ENCODE measurements around the gene LCNL1.

Gene LCNL1

DNA sequence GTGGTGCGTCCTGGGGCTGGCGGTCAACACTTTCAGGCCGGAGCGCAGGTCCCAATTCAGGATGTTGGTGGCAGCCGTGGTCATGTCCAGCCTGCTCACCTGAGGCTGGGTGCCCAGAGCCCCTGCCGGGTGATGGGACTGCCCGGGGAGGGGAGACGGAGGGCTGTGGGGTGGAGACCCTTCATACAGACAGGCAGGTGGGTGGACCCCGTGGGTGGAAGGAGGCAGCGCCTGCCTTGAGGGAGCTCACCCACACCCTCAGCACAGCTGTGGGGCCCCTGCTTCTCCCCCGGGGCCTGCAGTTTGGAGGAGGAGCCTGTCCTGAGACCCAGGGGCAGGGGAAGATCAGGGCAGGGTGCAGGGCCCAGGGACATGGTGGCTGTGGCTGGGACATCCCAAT, 12.4 kb upstream of the LCNL1 start:
- Histone ChIP-seq H3K9ac (ENCODE audit: low read depth, low read length) (no peak overlapping the region), H3K36me3 (ENCODE audit: insufficient read depth, low read length) (no peaks in the 10 kb centered on the region), H3K9me3 (ENCODE audit: control insufficient read depth, insufficient read depth, low read length) (no peaks in the 10 kb centered on the region), H3K4me1 (ENCODE audit: insufficient read depth, low read length) (peaks cover 7% of the 10 kb centered on the region; the same call in 1 of the 2 replicates)

DNA sequence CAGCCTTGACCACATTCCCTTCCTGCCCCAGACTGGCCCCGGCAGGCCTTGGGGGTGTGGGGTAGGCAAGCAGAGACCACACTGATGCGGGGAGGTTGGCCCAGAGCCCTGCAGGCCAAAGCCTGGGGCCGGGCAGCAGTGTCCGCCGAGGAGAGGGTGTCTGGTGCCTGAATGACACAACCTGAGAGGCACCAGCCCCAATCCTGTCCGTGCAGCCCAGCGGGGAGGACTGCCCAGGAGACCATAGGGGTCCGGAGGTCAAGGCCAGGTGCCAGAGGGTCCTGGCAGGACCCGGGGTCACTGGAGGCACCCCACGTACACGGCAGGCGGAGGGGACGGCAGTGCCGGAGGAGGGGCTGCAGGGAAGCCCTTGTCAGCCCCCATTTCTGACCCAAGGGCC, 11.0 kb upstream of the LCNL1 start:
- no peaks in the 10 kb centered on the region for H3K9me3 ChIP-seq (ENCODE audit: control insufficient read depth, insufficient read depth, low read length)
- no peak overlapping the region for H3K9ac ChIP-seq (ENCODE audit: low read depth, low read length)
- H3K36me3 ChIP-seq (ENCODE audit: insufficient read depth, low read length), result no peaks in the 10 kb centered on the region
- no peaks in the 10 kb centered on the region for H3K4me1 ChIP-seq (ENCODE audit: insufficient read depth, low read length)

GRCh38 chr9:136972335-136972734, 10.5 kb upstream of the LCNL1 start:
- Histone ChIP-seq H3K36me3 (ENCODE audit: insufficient read depth, low read length) (no peaks in the 10 kb centered on the region), H3K4me1 (ENCODE audit: insufficient read depth, low read length) (peaks cover 3% of the 10 kb centered on the region; the same call in 1 of the 2 replicates), H3K9ac (ENCODE audit: low read depth, low read length) (no peak overlapping the region)

GRCh38 chr9:136972743-136973142, 10.1 kb upstream of the LCNL1 start:
- no peak overlapping the region for H3K9ac ChIP-seq (ENCODE audit: low read depth, low read length)
- peaks cover 5% of the 10 kb centered on the region; the same call in 1 of the 2 replicates for H3K4me1 ChIP-seq (ENCODE audit: insufficient read depth, low read length)
- no peaks in the 10 kb centered on the region for H3K9me3 ChIP-seq (ENCODE audit: control insufficient read depth, insufficient read depth, low read length)
- H3K36me3 ChIP-seq (ENCODE audit: insufficient read depth, low read length), result no peaks in the 10 kb centered on the region

More at GRCh38 chr9:136972335-136972734, 10.5 kb upstream of the LCNL1 start:
- H3K9me3 ChIP-seq (ENCODE audit: control insufficient read depth, insufficient read depth, low read length), result no peaks in the 10 kb centered on the region

GRCh38 chr9:136973618-136974617, 8.9 kb upstream of the LCNL1 start:
- Histone ChIP-seq H3K9ac (ENCODE audit: low read depth, low read length) (no peak overlapping the region), H3K4me1 (ENCODE audit: insufficient read depth, low read length) (peaks cover 5% of the 10 kb centered on the region; the same call in 1 of the 2 replicates), H3K36me3 (ENCODE audit: insufficient read depth, low read length) (no peaks in the 10 kb centered on the region), H3K9me3 (ENCODE audit: control insufficient read depth, insufficient read depth, low read length) (no peaks in the 10 kb centered on the region)

- H3K4me1 ChIP-seq (ENCODE audit: insufficient read depth, low read length), result peaks cover 5% of the 10 kb centered on the region; the same call in 1 of the 2 replicates
- no peaks in the 10 kb centered on the region for H3K9me3 ChIP-seq (ENCODE audit: control insufficient read depth, insufficient read depth, low read length)
- no peaks in the 10 kb centered on the region for H3K36me3 ChIP-seq (ENCODE audit: insufficient read depth, low read length)
- H3K9ac ChIP-seq (ENCODE audit: low read depth, low read length), result no peak overlapping the region
Observed at GRCh38 chr9:136974817-136975535, 7.8 kb upstream of the LCNL1 start.

- peaks cover 5% of the 10 kb centered on the region; the same call in 1 of the 2 replicates for H3K4me1 ChIP-seq (ENCODE audit: insufficient read depth, low read length)
- H3K36me3 ChIP-seq (ENCODE audit: insufficient read depth, low read length), result no peaks in the 10 kb centered on the region
- H3K9ac ChIP-seq (ENCODE audit: low read depth, low read length), result no peak overlapping the region
- H3K9me3 ChIP-seq (ENCODE audit: control insufficient read depth, insufficient read depth, low read length), result no peaks in the 10 kb centered on the region
Observed at GRCh38 chr9:136975644-136976043, 7.1 kb upstream of the LCNL1 start.

DNA sequence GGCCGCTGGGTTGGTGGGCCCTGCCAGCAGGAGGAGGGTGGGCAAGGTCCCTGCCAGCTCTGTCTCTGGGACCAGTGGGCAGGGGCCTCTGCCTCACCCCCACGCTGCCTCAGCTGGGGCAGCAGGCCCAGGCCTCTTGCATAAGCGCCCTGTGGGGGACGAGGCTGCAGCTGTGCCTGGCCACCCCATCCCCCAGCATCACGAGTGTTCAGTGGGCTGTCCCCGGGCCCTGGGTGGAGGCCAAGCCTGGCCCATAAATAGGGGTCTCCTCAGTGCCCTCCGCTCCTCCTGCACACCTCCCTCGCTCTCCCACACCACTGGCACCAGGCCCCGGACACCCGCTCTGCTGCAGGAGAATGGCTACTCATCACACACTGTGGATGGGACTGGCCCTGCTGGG, 5.6 kb upstream of the LCNL1 start, which contains the start of gene PTGDS:
Gene PTGDS, plus strand, starts transcription at position 282 of the 400 bp plus-strand sequence. Its CDS starts 75 bp downstream, at position 357.
- Histone ChIP-seq H3K9ac (ENCODE audit: low read depth, low read length) (peak within 1 kb of the TSS; percentile 77), H3K4me1 (ENCODE audit: insufficient read depth, low read length) (peaks cover 5% of the 10 kb centered on the region; the same call in 1 of the 2 replicates), H3K9me3 (ENCODE audit: control insufficient read depth, insufficient read depth, low read length) (no peaks in the 10 kb centered on the region), H3K36me3 (ENCODE audit: insufficient read depth, low read length) (no peaks in the 10 kb centered on the region)

DNA sequence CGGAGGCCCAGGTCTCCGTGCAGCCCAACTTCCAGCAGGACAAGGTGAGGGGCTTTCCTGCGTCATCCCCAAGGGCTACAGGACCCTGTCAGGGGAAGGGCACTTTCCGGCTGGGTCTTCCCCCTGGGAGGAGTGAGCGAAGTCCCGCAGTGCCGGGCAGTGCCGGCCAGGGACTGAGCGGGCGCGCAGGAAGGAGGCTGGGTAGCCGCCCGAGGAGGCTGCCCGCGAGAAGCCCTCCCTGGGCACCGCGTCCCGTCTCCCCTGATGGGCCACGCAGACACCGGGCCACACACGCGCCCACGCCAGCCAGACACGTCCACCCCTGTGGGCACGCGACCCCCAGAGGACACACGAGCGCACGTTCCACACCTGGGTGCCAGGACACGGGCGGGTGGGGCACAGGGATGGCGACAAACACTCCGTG, 5.1 kb upstream of the LCNL1 start:
- H3K36me3 ChIP-seq (ENCODE audit: insufficient read depth, low read length), result no peaks in the 10 kb centered on the region
- peak overlapping the region; percentile 77 for H3K9ac ChIP-seq (ENCODE audit: low read depth, low read length)
- no peaks in the 10 kb centered on the region for H3K9me3 ChIP-seq (ENCODE audit: control insufficient read depth, insufficient read depth, low read length)
- H3K4me1 ChIP-seq (ENCODE audit: insufficient read depth, low read length), result peaks cover 5% of the 10 kb centered on the region; the same call in 1 of the 2 replicates

GRCh38 chr9:136978073-136978864, 4.5 kb upstream of the LCNL1 start:
- no peaks in the 10 kb centered on the region for H3K36me3 ChIP-seq (ENCODE audit: insufficient read depth, low read length)
- peak overlapping the region; percentile 77; the same call in 1 of the 2 replicates for H3K9ac ChIP-seq (ENCODE audit: low read depth, low read length)
- no peaks in the 10 kb centered on the region for H3K9me3 ChIP-seq (ENCODE audit: control insufficient read depth, insufficient read depth, low read length)
- peaks cover 5% of the 10 kb centered on the region; the same call in 1 of the 2 replicates for H3K4me1 ChIP-seq (ENCODE audit: insufficient read depth, low read length)

DNA sequence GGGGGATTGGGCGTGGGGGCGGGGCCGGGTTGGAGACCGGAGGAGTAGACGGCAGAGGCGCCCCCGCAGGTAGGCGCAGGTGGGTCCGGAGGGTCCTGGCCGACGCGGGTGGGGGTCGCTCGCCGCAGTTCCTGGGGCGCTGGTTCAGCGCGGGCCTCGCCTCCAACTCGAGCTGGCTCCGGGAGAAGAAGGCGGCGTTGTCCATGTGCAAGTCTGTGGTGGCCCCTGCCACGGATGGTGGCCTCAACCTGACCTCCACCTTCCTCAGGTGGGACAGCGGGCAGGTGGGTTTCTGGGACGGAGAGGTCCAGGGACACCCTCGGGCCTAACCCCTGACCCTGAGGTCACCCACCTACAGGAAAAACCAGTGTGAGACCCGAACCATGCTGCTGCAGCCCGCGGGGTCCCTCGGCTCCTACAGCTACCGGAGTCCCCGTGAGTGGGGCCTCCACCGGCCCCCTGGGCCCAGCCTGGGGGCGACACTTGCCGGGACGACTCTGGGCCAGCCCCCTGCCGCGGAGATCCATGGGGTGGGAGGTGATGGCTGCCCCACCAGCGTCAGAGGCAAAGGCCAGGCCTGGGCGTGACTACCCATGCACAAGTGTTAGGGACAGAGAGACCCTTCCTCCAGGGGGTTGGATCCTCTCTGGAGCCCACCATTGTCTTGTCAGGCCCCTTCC, 3.8 kb upstream of the LCNL1 start:
- Histone ChIP-seq H3K4me1 (ENCODE audit: insufficient read depth, low read length) (peaks cover 5% of the 10 kb centered on the region; the same call in 1 of the 2 replicates), H3K36me3 (ENCODE audit: insufficient read depth, low read length) (no peaks in the 10 kb centered on the region), H3K9me3 (ENCODE audit: control insufficient read depth, insufficient read depth, low read length) (no peaks in the 10 kb centered on the region), H3K9ac (ENCODE audit: low read depth, low read length) (peak overlapping the region; percentile 14; the same call in 1 of the 2 replicates)

DNA sequence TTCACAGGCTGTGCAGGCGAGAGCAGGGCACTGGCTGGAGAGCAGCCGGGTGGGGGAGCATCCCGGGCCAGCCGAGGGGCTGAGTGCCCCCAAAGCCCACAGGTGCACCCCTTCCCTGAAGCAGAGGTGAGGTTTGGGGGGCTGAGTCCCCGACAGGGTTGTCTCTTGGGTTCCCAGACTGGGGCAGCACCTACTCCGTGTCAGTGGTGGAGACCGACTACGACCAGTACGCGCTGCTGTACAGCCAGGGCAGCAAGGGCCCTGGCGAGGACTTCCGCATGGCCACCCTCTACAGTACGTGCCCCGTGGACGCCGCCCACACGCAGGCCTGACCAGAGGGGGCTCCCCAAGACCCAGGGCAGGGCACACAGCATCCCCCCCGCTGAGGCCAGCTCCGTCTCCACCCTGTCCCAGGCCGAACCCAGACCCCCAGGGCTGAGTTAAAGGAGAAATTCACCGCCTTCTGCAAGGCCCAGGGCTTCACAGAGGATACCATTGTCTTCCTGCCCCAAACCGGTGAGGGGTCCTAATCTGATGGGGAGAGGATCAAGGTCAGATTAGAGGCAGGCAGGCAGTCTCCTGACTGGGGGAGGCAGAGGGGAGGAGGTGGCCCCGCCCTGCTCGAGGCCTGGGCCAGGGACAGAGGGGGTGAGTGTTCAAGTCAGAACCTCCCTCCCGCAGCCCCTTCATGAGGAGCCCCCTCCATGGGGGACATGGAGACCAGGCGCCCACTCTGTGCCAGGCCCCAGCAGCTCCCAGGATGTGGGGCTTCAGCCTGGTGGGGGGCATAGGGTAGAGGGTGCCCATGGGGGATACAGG, 2.8 kb upstream of the LCNL1 start:
- Histone ChIP-seq H3K9me3 (ENCODE audit: control insufficient read depth, insufficient read depth, low read length) (no peaks in the 10 kb centered on the region), H3K9ac (ENCODE audit: low read depth, low read length) (no peak overlapping the region; the same call in 1 of the 2 replicates), H3K4me1 (ENCODE audit: insufficient read depth, low read length) (peaks cover 5% of the 10 kb centered on the region; the same call in 1 of the 2 replicates)

More for the DNA sequence above, 2.8 kb upstream of the LCNL1 start:
- H3K36me3 ChIP-seq (ENCODE audit: insufficient read depth, low read length), result no peaks in the 10 kb centered on the region

Data from ES-I3 (cell line).